PC-9 (cell line): ENCODE data around the gene SEZ6L. TPM values are rescaled to one million over a fixed set of nuclear protein-coding genes. Genes with fewer than 3 reads are reported as not detected.

Experiments used
- BruUV-seq: library from RNA; stranded (reverse); fragments of 400-500 nt; replicated peaks from 2 replicates; lab custom pipeline; 2021; lab: Mats Ljungman, UMichigan
- CTCF ChIA-PET: fragments of 300-600 bp; sonication (Branson Sonifier 250); formaldehyde crosslinking; loops from one replicate; lab custom pipeline; 2022; ENCODE audit warnings: antibody characterized with exemption; lab: Charles Lee
- POLR2A ChIA-PET: fragments of 300-600 bp; sonication (Branson Sonifier 250); formaldehyde crosslinking; loops from one replicate; lab custom pipeline; 2022; ENCODE audit warnings: antibody characterized with exemption; ENCODE audit not compliant: unreplicated experiment; lab: Charles Lee
- DNase-seq, 2 experiments: peaks; one replicate each; pipeline versions ENCODE4 v3.0.0 to v3.0.0-alpha.2; 2015 to 2022; ENCODE audit warnings: mixed read lengths in 1 of 2
- H2AFZ ChIP-seq: fragments of 200-600 bp; sonication (generic); 2 replicates; pipeline ENCODE4 v1.8.1; 2017; ENCODE audit warnings: antibody characterized with exemption
- H3F3A ChIP-seq: fragments of 200-600 bp; sonication (generic); 2 replicates; pipeline ENCODE4 v1.8.1; 2017; ENCODE audit warnings: antibody characterized with exemption, mild to moderate bottlenecking, low read depth; ENCODE audit not compliant: insufficient read depth
- H3K27ac ChIP-seq: fragments of 200-600 bp; sonication (generic); 2 replicates; pipeline ENCODE4 v1.6.1; 2016; ENCODE audit warnings: mixed run types
- H3K27me3 ChIP-seq: fragments of 200-600 bp; sonication (generic); 2 replicates; pipeline ENCODE4 v1.6.1; 2016; ENCODE audit warnings: low read depth, mixed run types; ENCODE audit not compliant: insufficient read depth
- H3K36me3 ChIP-seq: fragments of 200-600 bp; sonication (generic); 2 replicates; pipeline ENCODE4 v1.6.1; 2016; ENCODE audit warnings: low read depth, mixed run types
- H3K4me1 ChIP-seq: fragments of 200-600 bp; sonication (generic); replicated peaks from 2 replicates; pipeline ENCODE4 v1.6.1; 2016; ENCODE audit warnings: mixed run types; ENCODE audit not compliant: insufficient read depth
- H3K4me2 ChIP-seq: fragments of 200-600 bp; sonication (generic); 2 replicates; pipeline ENCODE4 v1.6.1; 2017; ENCODE audit warnings: mixed run types
- H3K4me3 ChIP-seq: fragments of 200-600 bp; sonication (generic); 2 replicates; pipeline ENCODE4 v1.6.1; 2016; ENCODE audit warnings: mixed run types
- H3K79me2 ChIP-seq: fragments of 200-600 bp; sonication (generic); 2 replicates; pipeline ENCODE4 v1.6.1; 2017; ENCODE audit warnings: low read depth, mixed run types
- H3K9me2 ChIP-seq: fragments of 200-600 bp; sonication (generic); 2 replicates; pipeline ENCODE4 v1.8.1; 2017; ENCODE audit warnings: mild to moderate bottlenecking; ENCODE audit not compliant: insufficient read depth
- H3K9me3 ChIP-seq: fragments of 200-600 bp; sonication (generic); 2 replicates; pipeline ENCODE4 v1.8.1; 2016; ENCODE audit warnings: low read depth; ENCODE audit not compliant: insufficient read depth
- H4K20me1 ChIP-seq: fragments of 200-600 bp; sonication (generic); 2 replicates; pipeline ENCODE4 v1.8.1; 2017; ENCODE audit not compliant: insufficient read depth
- EZH2 ChIP-seq: fragments of 200-600 bp; sonication (generic); IDR thresholded peaks from 2 replicates; pipeline ENCODE4 v1.8.0; 2017; ENCODE audit warnings: antibody characterized with exemption, low read depth
- intact Hi-C: fragments of 100-400 bp; cut with micrococcal nuclease; formaldehyde crosslinking; loops from one replicate; pipeline ENCODE4 v1.10.0; 2022; ENCODE audit not compliant: unreplicated experiment
- total RNA-seq: library from RNA; stranded (reverse); gene quantifications from 2 replicates; pipeline ENCODE4 v1.2.3, GENCODE V29; 2021
- TF ChIP-seq, protein P1 (sequence below): fragments of 200-600 bp; sonication (generic); conservative IDR thresholded peaks from 2 replicates; pipeline ENCODE4 v1.6.1; 2017; ENCODE audit warnings: mixed run types, antibody characterized with exemption, mild to moderate bottlenecking, moderate library complexity

The SEZ6L gene
- total RNA-seq, 1 experiment from 2014 or later: not detected

DNA sequence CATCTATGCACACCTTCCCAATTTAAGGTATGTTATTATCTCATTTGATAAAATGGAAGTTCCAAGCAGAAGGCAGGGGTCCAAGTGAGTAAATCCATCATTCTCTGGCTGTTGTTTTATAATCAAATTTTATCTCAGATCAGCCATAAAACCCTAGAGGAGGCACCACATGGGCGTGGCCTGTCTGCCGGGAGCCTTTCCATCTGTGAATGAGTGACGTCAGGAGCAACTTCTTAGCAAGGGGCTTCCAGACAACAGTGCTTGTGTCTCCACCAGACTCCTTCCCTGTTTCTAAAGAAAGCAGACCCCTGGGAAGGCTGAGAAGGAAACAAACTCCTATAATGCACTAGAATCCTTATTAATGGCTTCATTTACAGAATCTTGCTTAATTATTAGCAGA lies 13.5 kb downstream of the SEZ6L start:
- H3K9me2 ChIP-seq: no peaks in the 10 kb centered on the region
- H3K4me1 ChIP-seq: no peaks in the 10 kb centered on the region
- DNase-seq: no peak
- no peaks in the 10 kb centered on the region for H3K79me2 ChIP-seq
- TF ChIP-seq EZH2: no peak
- no peak overlapping the region for H3K4me3 ChIP-seq
- POLR2A ChIA-PET: no interaction called here
- H3F3A ChIP-seq: no peaks in the 10 kb centered on the region
- H4K20me1 ChIP-seq: no peaks in the 10 kb centered on the region
- no peaks in the 10 kb centered on the region for H3K36me3 ChIP-seq
- intact Hi-C loops: no loop called here
- BruUV-seq: no TSS peak
- no peak overlapping the region for H3K4me2 ChIP-seq
- H3K27ac ChIP-seq: no peak overlapping the region
- H3K9me3 ChIP-seq: no peaks in the 10 kb centered on the region
- no peak overlapping the region for H2AFZ ChIP-seq
- CTCF ChIA-PET: no interaction called here
- peaks cover 12% of the 10 kb centered on the region for H3K27me3 ChIP-seq

DNA sequence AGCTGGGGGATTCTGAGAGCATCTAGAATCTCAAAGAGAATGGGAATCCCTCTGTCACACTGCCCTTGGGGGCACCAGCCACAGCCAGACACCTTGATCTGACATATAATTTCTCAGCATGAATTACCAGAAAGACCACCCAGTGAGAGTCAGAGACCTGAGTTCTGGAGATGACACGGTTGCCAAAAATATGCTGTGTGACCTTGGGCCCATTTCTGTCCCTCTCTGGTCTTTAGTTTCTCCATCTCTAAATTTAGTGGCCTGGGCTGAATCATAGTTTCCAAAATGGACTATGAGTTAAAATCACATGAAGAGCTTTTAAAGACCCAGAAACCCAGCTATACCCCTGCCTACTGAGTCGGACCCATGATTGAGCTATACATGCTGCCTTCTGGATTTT lies 15.9 kb downstream of the SEZ6L start:
- CTCF ChIA-PET: no interaction called here
- H2AFZ ChIP-seq: no peak overlapping the region
- no peaks in the 10 kb centered on the region for H3K9me2 ChIP-seq
- H3K27me3 ChIP-seq: peaks cover 23% of the 10 kb centered on the region
- no peaks in the 10 kb centered on the region for H3K36me3 ChIP-seq
- no peaks in the 10 kb centered on the region for H3F3A ChIP-seq
- TF ChIP-seq, protein P1, sequence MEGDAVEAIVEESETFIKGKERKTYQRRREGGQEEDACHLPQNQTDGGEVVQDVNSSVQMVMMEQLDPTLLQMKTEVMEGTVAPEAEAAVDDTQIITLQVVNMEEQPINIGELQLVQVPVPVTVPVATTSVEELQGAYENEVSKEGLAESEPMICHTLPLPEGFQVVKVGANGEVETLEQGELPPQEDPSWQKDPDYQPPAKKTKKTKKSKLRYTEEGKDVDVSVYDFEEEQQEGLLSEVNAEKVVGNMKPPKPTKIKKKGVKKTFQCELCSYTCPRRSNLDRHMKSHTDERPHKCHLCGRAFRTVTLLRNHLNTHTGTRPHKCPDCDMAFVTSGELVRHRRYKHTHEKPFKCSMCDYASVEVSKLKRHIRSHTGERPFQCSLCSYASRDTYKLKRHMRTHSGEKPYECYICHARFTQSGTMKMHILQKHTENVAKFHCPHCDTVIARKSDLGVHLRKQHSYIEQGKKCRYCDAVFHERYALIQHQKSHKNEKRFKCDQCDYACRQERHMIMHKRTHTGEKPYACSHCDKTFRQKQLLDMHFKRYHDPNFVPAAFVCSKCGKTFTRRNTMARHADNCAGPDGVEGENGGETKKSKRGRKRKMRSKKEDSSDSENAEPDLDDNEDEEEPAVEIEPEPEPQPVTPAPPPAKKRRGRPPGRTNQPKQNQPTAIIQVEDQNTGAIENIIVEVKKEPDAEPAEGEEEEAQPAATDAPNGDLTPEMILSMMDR: no peak
- TF ChIP-seq EZH2: no peak
- no peaks in the 10 kb centered on the region for H4K20me1 ChIP-seq
- H3K79me2 ChIP-seq: no peaks in the 10 kb centered on the region
- H3K4me1 ChIP-seq: no peaks in the 10 kb centered on the region
- no peak overlapping the region for H3K4me2 ChIP-seq
- DNase-seq: no peak
- H3K9me3 ChIP-seq: no peaks in the 10 kb centered on the region
- no TSS peak for BruUV-seq
- H3K27ac ChIP-seq: no peak overlapping the region
- POLR2A ChIA-PET: no interaction called here
- no peak overlapping the region for H3K4me3 ChIP-seq
- intact Hi-C loops: no loop called here

DNA sequence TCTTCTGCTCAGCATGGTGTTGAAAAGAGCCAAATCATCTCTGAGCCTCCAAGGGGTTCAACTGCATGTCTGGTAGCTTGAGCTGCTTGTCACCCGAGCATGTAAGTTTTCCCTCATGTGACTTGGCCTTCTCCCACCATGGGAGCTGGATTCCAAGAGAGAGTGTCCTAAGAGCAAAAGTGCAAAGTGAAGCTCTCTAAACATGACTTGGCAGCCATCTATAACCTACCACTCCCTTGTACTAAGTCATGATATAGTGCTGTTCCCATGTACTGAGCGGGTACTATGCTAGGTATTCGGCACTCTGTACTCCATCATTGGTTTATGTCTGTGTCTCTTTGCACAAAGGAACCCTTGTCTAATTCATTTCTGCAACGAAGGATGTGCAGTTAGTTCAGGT lies 19.1 kb downstream of the SEZ6L start:
- Histone ChIP-seq H3K4me2 (no peak overlapping the region), H3F3A (no peaks in the 10 kb centered on the region), H3K36me3 (no peaks in the 10 kb centered on the region), H3K4me1 (no peaks in the 10 kb centered on the region), H3K4me3 (no peak overlapping the region), H4K20me1 (no peaks in the 10 kb centered on the region), H3K9me3 (no peaks in the 10 kb centered on the region), H3K79me2 (no peaks in the 10 kb centered on the region), H2AFZ (no peak overlapping the region), H3K27me3 (peaks cover 23% of the 10 kb centered on the region), H3K27ac (no peak overlapping the region), H3K9me2 (no peaks in the 10 kb centered on the region)
- TF ChIP-seq EZH2: no peak
- TF ChIP-seq, protein P1: no peak
- ChIA-PET POLR2A (no interaction called here), CTCF (no interaction called here)
- intact Hi-C loops: no loop called here
- no TSS peak for BruUV-seq
- no peak for DNase-seq

DNA sequence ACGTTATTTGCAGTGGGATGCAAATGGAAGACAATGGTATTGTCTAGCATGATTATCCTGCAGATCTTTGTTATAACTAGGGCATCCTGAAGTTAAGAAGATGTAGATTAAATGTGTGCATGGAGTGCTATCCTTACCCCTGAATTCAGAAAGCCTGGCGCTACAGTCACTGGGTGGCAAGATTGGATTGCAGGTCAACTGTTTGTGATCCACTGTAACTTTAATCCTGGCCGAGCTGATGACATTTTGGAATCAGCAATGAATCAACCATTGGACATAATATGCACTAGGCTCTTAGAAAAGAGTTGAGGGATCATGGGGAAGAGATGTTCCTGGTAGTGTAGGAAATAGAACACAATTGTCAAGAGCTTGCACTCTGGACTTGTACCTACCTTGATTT lies 25.1 kb downstream of the SEZ6L start:
- Histone ChIP-seq H3K36me3 (no peaks in the 10 kb centered on the region), H3K9me2 (no peaks in the 10 kb centered on the region), H4K20me1 (no peaks in the 10 kb centered on the region; the same call in 1 of the 2 replicates), H2AFZ (no peak overlapping the region), H3K4me3 (no peak overlapping the region), H3K27ac (no peak overlapping the region), H3K4me2 (no peak overlapping the region), H3K4me1 (no peaks in the 10 kb centered on the region), H3K27me3 (no peaks in the 10 kb centered on the region), H3K79me2 (no peaks in the 10 kb centered on the region), H3F3A (no peaks in the 10 kb centered on the region), H3K9me3 (no peaks in the 10 kb centered on the region)
- no peak for DNase-seq
- TF ChIP-seq EZH2: no peak
- TF ChIP-seq, protein P1: no peak
- intact Hi-C loops: no loop called here
- ChIA-PET CTCF (no interaction called here), POLR2A (no interaction called here)
- BruUV-seq: no TSS peak
